A673 (cell line): ENCODE results near the gene CMIP.

Source experiments
- EZH2 ChIP-seq: fragments of 200-600 bp; sonication (generic); IDR thresholded peaks from 2 replicates; pipeline ENCODE4 v1.6.1; 2017; ENCODE audit warnings: borderline replicate concordance, low read depth, mild to moderate bottlenecking, mixed read lengths, antibody characterized with exemption, low read length; ENCODE audit not compliant: poor library complexity, severe bottlenecking
- TF ChIP-seq, protein P1 (sequence below): fragments of 300-800, 200-600 bp; sonication (generic); conservative IDR thresholded peaks from 2 replicates; pipeline ENCODE4 v1.5.1; 2017; ENCODE audit warnings: low read depth, mild to moderate bottlenecking, antibody characterized with exemption, low read length, moderate library complexity, mixed read lengths

DNA sequence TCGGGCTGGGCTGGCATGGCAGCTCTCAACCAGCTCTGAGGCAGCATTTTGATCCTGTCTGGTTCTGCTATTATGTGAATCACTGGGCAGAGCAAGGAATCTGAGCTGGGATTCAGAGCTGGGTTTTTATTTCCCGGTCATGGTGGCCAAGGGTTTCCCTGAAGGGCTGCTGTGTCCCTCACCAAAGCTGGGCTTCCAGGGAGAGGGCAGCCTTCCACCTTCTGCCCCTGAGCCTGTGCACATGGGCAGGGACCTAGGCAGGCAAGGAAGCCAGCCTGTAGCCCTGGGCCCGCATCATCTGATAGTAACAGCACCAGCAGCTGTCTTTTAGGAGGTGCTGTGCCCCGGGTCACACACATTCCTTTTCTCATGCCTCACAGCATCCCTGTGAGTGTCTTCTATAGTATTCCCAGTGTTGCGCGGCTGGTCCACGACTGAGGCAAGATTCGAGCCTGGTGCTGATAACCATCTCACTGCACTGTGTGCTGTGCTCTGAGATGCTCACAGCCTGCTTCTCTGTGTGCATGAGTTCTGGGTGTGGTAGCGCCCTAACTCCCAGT is 249.2 kb downstream of the CMIP start:
- TF ChIP-seq, protein P1, sequence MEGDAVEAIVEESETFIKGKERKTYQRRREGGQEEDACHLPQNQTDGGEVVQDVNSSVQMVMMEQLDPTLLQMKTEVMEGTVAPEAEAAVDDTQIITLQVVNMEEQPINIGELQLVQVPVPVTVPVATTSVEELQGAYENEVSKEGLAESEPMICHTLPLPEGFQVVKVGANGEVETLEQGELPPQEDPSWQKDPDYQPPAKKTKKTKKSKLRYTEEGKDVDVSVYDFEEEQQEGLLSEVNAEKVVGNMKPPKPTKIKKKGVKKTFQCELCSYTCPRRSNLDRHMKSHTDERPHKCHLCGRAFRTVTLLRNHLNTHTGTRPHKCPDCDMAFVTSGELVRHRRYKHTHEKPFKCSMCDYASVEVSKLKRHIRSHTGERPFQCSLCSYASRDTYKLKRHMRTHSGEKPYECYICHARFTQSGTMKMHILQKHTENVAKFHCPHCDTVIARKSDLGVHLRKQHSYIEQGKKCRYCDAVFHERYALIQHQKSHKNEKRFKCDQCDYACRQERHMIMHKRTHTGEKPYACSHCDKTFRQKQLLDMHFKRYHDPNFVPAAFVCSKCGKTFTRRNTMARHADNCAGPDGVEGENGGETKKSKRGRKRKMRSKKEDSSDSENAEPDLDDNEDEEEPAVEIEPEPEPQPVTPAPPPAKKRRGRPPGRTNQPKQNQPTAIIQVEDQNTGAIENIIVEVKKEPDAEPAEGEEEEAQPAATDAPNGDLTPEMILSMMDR, result no peak
- no peak for TF ChIP-seq EZH2
